ENCODE data around the gene TBPL1.
"Not testable (repeated sequence)": the region's sequence is repeated elsewhere in the genome, so short reads cannot be mapped to it uniquely, and the experiment has no call there.

The TBPL1 gene

DNA sequence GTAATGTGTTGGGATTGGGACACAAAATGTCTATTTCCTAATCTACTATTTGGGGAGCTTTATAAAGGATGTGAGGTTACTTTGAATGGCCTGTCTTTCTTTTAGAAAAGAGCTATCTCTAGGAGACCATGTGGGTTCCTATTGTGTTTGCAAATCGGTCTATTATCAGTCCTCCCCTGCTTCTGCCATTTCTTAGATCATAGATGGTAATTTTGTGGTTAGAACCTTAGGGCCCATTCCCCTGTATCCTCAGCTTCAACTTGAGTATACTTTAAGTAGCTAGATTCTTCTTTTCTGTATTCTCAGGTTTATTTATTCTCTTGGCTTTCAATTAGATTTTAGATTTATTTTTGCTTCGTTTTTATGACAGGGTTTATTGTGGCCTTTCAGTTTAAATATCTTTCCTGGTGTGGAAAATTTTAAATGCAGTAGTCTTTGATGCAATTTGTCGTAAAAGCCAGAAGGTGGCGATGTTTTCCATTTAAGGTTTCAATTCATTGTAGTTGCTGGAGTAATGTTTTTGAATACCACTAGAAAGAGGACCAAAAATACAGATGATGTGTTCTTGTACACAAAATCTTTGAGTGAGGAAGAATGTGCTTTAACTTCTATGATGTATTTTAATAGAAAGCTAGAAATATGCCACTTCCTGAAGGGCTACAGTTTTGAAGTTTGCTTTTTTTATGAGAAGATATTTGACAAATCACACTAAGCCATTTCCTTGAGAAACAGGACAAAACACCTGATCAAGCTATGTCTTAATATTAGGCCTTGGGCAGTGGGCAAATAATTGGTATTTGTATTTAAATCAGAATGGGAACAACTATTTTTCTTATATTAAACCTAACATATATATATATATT lies 20.3 kb downstream of the TBPL1 start:
- DNase-seq (ENCODE audit: low read depth) = peak; percentile 28

DNA sequence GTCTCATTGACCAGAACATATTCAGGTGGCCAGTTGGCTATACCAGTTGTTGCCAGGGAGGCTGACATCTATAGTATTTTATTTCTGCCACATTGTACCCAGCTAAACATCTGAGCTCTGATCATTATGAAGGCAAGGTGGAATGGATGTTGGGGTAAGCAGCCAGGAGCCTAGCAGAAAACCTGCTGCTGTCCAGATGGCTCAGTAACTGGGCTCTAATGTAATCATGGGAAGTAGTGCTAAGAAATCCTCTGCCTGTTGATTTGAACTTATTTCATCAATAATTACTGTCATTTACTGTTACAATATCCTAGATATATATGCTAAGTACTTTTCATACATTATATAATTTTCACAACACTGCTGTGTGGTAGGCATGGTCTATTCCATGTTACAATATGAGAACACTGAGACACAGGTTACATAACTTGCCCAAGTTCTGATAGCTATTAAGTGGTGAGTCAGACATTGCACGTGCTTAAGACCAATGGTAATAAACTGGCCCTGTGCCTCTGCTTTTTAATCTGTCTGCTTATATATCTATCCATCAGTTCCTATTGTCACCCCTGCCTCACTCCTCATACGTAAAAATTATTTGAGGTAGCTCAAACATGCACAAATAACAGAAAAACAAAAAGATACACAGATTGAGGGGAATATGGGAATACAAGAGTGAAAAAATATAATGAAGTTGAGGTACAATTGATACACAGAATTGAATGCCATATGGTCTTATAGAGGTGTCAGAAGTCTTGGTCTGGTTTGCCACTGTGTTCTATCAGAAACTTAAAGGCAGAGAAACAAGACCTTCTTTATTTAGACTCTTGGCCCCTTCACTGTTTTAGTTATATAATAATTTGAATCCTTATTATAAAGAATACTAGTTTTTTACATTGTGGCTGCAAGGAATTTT lies 25.2 kb downstream of the TBPL1 start:
- peak; percentile 19 for DNase-seq (ENCODE audit: low read depth)

- DNase-seq (ENCODE audit: low read depth) = no peak
Observed at GRCh38 chr6:133978896-133979240, 25.8 kb downstream of the TBPL1 start.

- not testable (repeated sequence) for DNase-seq (ENCODE audit: low read depth)
Observed at GRCh38 chr6:133979269-133979963, 26.4 kb downstream of the TBPL1 start.

DNA sequence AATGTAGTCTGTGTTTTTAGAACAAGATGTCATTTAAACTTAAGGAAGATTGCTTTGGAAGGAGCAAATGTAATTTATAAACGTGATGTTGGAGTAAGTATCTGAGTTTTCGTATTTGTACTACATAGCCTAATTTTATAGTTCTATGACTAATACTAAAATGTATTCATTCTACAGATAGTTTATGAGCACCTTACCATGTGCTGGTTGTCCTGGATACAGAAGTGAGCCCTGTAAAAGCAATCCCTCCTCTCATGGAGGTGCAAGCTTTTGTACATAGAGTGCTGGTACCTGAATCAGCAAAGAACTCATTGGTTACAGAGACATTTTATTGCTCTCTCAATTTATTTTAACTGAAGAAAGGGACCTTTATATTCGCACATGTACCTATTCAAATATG lies 27.1 kb downstream of the TBPL1 start:
- DNase-seq (ENCODE audit: low read depth) = no peak

DNA sequence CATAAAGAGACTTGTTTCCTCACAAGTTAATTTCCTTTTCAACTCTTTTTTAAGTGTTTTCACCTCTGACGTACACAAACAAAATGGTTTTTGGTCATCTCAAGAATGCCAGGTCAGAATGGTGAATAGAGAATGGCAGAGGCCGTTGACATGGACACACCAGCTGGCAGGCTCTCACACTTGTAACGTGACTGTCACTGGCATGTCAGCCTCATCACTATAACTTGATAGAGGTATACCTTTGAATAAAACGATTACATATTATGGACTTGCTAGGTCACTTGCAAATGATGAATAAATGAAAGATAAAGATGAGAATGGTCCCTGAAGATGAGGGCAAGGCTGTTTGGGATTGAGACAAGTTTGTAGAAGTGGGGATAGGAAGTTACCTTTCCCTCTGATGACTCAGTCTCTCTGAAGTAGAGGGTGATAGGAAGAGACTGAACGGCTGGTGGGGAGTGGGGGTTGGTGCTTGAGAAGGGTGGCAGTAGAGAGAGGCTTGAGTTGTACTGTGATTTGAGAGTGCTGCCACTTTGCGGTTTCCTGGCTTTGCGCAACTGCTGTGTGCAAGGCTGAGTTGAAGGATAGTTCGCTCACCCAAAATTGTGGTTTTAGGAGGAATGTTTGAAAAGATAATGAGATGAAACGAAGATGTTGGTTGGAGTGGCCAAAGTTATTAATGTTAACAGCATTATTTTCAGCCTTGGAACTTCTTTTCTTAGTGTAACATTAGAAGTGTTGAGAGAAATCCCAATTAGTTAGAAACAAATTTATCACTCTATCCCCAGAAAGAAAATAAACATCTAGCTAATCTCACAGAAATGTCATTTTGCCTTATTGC lies 30.3 kb downstream of the TBPL1 start:
- DNase-seq (ENCODE audit: low read depth) = no peak

GRCh38 chr6:133985970-133986369 lies 32.9 kb downstream of the TBPL1 start:
- no peak for DNase-seq (ENCODE audit: low read depth)

GRCh38 chr6:133986942-133987341 lies 33.9 kb downstream of the TBPL1 start:
- DNase-seq (ENCODE audit: low read depth) = no peak

GRCh38 chr6:133989525-133989924 lies 36.5 kb downstream of the TBPL1 start:
- no peak for DNase-seq (ENCODE audit: low read depth)

- DNase-seq (ENCODE audit: low read depth) = no peak
Observed at GRCh38 chr6:133990321-133990720, 37.3 kb downstream of the TBPL1 start.

DNA sequence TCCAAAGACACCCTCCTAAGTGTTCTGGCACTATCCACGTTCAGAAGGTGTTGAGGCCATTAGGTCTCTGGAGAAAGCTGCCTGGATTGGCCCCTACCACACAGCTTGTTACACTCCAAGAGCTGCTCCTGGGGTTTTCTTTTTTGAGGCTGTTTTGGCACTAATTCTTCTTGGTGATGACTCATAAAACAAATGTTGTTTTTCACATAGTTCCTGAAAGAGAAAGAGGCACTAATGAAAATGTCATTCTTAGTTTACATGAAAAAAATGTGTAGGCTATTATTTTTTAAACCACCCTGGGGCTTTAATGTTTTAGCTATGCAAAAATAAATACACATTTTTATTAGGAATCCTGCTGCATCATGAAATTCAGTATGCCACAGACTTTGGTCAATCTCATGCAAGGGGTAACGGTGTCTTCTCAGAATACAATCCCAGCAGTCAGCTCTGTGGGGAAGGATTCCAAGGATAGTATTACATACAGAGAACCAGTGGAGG lies 38.1 kb downstream of the TBPL1 start:
- no peak for DNase-seq (ENCODE audit: low read depth)

- DNase-seq (ENCODE audit: low read depth) = no peak
Observed at GRCh38 chr6:133992992-133993680, 40.1 kb downstream of the TBPL1 start.

DNA sequence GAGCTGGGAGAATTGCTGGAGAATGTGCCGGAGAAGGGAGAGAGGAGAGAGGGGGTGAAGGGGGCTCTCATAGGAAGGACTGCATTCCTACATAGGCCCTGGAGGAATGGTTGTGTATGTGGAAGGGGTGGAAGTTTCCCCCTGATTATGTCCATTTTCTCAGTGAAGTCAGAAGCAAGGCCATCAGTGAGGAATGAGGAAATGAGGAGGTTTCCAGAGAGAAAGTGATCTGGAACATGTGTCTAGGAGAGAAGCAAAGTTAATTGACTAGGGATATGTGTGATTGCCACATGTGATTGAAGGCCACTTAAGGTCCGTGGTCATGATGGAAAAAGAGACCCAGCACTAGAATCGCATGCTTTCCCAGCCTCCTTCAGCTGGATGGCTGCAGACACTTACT lies 42.3 kb downstream of the TBPL1 start:
- DNase-seq (ENCODE audit: low read depth) = no peak

GRCh38 chr6:133995758-133996157 lies 42.7 kb downstream of the TBPL1 start:
- DNase-seq (ENCODE audit: low read depth) = no peak

DNA sequence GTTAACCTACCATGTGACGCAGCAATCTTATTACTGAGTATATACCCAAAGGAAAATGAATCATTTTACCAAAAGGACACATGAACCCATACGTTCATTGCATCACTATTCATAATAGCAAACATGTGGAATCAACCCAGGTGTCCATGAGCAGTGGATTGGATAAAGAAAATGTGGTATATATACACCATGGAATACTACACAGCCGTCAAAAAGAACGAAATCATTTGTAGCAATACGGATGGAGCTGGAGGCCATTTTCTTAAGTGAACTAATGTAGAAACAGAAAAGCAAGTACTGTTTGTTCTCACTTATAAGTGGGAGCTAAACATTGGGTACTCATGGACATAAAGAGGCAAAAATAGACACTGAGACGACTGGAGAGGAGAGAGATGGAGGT lies 44.2 kb downstream of the TBPL1 start:
- no peak for DNase-seq (ENCODE audit: low read depth)

- no peak for DNase-seq (ENCODE audit: low read depth)
Observed at GRCh38 chr6:133999305-133999704, 46.3 kb downstream of the TBPL1 start.

- DNase-seq (ENCODE audit: low read depth) = no peak
Observed at GRCh38 chr6:134000443-134000842, 47.4 kb downstream of the TBPL1 start.

DNA sequence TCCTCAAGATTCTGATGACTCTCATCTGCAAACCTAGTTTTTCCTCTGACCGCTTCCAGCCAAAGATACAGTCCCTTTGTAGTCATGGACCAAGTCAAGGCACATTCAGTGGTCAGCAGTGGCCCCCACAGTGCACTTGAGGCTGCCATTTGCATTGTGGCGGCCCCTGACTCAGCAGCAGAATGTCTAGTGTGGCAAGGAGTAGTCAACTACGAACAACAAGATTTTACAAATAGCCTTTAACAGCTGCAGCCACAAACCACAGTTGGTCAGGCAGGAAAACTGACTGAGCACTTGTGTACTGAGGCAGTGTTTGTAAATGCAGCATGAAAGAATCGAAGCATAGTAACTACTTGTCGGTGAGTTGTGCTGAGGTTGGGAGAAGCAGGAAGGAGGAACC lies 49.8 kb downstream of the TBPL1 start:
- DNase-seq (ENCODE audit: low read depth) = no peak

GRCh38 chr6:134003542-134003951 lies 50.5 kb downstream of the TBPL1 start:
- DNase-seq (ENCODE audit: low read depth) = no peak

- DNase-seq (ENCODE audit: low read depth) = no peak
Observed at GRCh38 chr6:134004714-134005113, 51.7 kb downstream of the TBPL1 start.

GRCh38 chr6:134005800-134006199 lies 52.8 kb downstream of the TBPL1 start:
- DNase-seq (ENCODE audit: low read depth) = no peak
